ENCODE data around the gene NLGN1. TPM values are rescaled to one million over a fixed set of nuclear protein-coding genes. Genes with fewer than 3 reads are reported as not detected.

The NLGN1 gene
- total RNA-seq, 1 experiment from 2014 or later: not detected

- Histone ChIP-seq H4K20me1 (ENCODE audit: insufficient read depth) (no peaks in the 10 kb centered on the region), H3K9me2 (ENCODE audit: insufficient read depth) (no peaks in the 10 kb centered on the region), H2AFZ (ENCODE audit: low read depth, low read length, poor library complexity, severe bottlenecking) (no peak overlapping the region), H3K4me2 (ENCODE audit: low read length) (no peak overlapping the region), H3K36me3 (ENCODE audit: control insufficient read depth in 1 of 2, insufficient read depth in 2 of 2, low read length in 2 of 2) (no peaks in the 10 kb centered on the region), H3K27me3 (ENCODE audit: insufficient read depth, low read length) (no peaks in the 10 kb centered on the region), H3K4me1 (ENCODE audit: control insufficient read depth in 1 of 2, insufficient read depth in 2 of 2, low read length in 2 of 2) (no peaks in the 10 kb centered on the region), H3K9me3 (ENCODE audit: control insufficient read depth in 1 of 2, insufficient read depth in 1 of 2, low read depth in 1 of 2, low read length in 2 of 2) (no peaks in the 10 kb centered on the region), H3K9ac (ENCODE audit: low read length) (no peak overlapping the region), H3K27ac (ENCODE audit: low read depth, low read length) (no peak overlapping the region), H3K79me2 (ENCODE audit: insufficient read depth, low read length) (no peaks in the 10 kb centered on the region), H3K4me3 (replicated peaks in 1 of 2; ENCODE audit: low read depth in 1 of 2, low read length in 2 of 2) (no peak overlapping the region)
- intact Hi-C loops (cut with micrococcal nuclease): no loop called here
- no peak for ATAC-seq
- TF ChIP-seq SP1 (IDR thresholded peaks at IDR 0.05; ENCODE audit: low read depth) (no peak), MAX (IDR thresholded peaks at IDR 0.05) (no peak), POLR2A (IDR thresholded peaks at IDR 0.05; ENCODE audit: borderline replicate concordance, extremely low read depth, insufficient read depth, insufficient read length) (no peak), POLR2AphosphoS5 (IDR thresholded peaks at IDR 0.05; ENCODE audit: low read depth, low read length) (no peak)
- no peak for DNase-seq (ENCODE audit: low read depth, low spot score)
- POLR2A ChIA-PET: no interaction called here
- CTCF ChIA-PET: no interaction called here
- RAD21 ChIA-PET (ENCODE audit: low non-redundant PET in 1 of 2, low total read pairs in 2 of 2, uncharacterized antibody in 2 of 2, unreplicated experiment in 2 of 2): no interaction called here
- BruUV-seq (replicated peaks): no TSS peak
These were observed 920.6 kb downstream of the NLGN1 start for GRCh38 chr3:174318181-174318580.

- ChIA-PET CTCF (no interaction called here), RAD21 (ENCODE audit: low non-redundant PET in 1 of 2, low total read pairs in 2 of 2, uncharacterized antibody in 2 of 2, unreplicated experiment in 2 of 2) (no interaction called here), POLR2A (no interaction called here)
- H3K4me3 ChIP-seq (replicated peaks in 1 of 2; ENCODE audit: low read depth in 1 of 2, low read length in 2 of 2): no peak overlapping the region
- DNase-seq (ENCODE audit: low read depth, low spot score) (no peak), ATAC-seq (no peak)
- TF ChIP-seq SIN3A (IDR thresholded peaks at IDR 0.05; ENCODE audit: low read depth) (no peak), ATF3 (IDR thresholded peaks at IDR 0.05) (no peak), CBX3 (IDR thresholded peaks at IDR 0.05; ENCODE audit: low read depth) (no peak), FOSL1 (IDR thresholded peaks at IDR 0.05; ENCODE audit: low read depth) (no peak), ZBTB33 (IDR thresholded peaks at IDR 0.05; ENCODE audit: extremely low read depth, insufficient replicate concordance, low read length) (no peak), EZH2phosphoT487 (IDR thresholded peaks at IDR 0.05; ENCODE audit: borderline replicate concordance) (no peak), RAD21 (IDR thresholded peaks at IDR 0.05; ENCODE audit: low read depth) (no peak), CEBPB (IDR thresholded peaks at IDR 0.05; ENCODE audit: low read depth) (no peak), ELF1 (IDR thresholded peaks at IDR 0.05; ENCODE audit: borderline replicate concordance, low read depth) (no peak), REST (IDR thresholded peaks at IDR 0.05; ENCODE audit: low read depth) (no peak), JUND (IDR thresholded peaks at IDR 0.05) (no peak), TCF7L2 (IDR thresholded peaks at IDR 0.05; ENCODE audit: borderline replicate concordance, extremely low read depth, insufficient read depth, insufficient read length) (no peak), MAX (IDR thresholded peaks at IDR 0.05) (no peak), EZH2 (IDR thresholded peaks at IDR 0.05) (no peak)
- no peak overlapping the region for H3K4me2 ChIP-seq (ENCODE audit: low read length)
- no TSS peak for BruUV-seq (replicated peaks)
- no peaks in the 10 kb centered on the region for H3K36me3 ChIP-seq (ENCODE audit: control insufficient read depth in 1 of 2, insufficient read depth in 2 of 2, low read length in 2 of 2)
- no peaks in the 10 kb centered on the region for H3K79me2 ChIP-seq (ENCODE audit: insufficient read depth, low read length)
- H3K9ac ChIP-seq (ENCODE audit: low read length): no peak overlapping the region
- no peaks in the 10 kb centered on the region for H4K20me1 ChIP-seq (ENCODE audit: insufficient read depth)
- H3K27me3 ChIP-seq (ENCODE audit: insufficient read depth, low read length): no peaks in the 10 kb centered on the region
- no peak overlapping the region for H3K27ac ChIP-seq (ENCODE audit: low read depth, low read length)
- no peaks in the 10 kb centered on the region for H3K9me3 ChIP-seq (ENCODE audit: control insufficient read depth in 1 of 2, insufficient read depth in 1 of 2, low read depth in 1 of 2, low read length in 2 of 2)
- no peaks in the 10 kb centered on the region for H3K9me2 ChIP-seq (ENCODE audit: insufficient read depth)
- no peak overlapping the region for H2AFZ ChIP-seq (ENCODE audit: low read depth, low read length, poor library complexity, severe bottlenecking)
- H3K4me1 ChIP-seq (ENCODE audit: control insufficient read depth in 1 of 2, insufficient read depth in 2 of 2, low read length in 2 of 2): no peaks in the 10 kb centered on the region
- intact Hi-C loops (cut with micrococcal nuclease): no loop called here
These were observed 924.0 kb downstream of the NLGN1 start for GRCh38 chr3:174321548-174321947.
